ENCODE results near the gene MARS1.

The MARS1 gene

DNA sequence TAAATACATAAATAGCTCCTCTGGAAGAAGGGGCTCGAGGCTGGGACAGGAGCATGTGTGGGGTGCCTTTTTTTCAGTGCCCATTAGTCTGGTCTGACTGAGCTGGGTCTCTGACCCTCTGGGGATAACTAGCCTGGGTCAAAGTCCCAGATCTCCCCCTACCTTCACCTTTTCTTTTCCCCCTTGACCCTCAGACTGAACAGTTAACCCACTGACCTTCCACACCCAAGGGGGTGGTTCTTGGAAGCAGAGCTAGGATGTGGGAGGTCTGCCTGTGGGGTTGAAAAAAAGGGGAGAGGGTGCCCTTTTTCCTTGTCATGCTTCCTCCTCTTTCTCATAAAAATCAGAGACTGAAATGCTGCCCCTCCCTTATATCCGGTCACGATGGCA lies 29.2 kb upstream of the MARS1 start:
- DNase-seq (ENCODE audit: low spot score) = no peak

DNA sequence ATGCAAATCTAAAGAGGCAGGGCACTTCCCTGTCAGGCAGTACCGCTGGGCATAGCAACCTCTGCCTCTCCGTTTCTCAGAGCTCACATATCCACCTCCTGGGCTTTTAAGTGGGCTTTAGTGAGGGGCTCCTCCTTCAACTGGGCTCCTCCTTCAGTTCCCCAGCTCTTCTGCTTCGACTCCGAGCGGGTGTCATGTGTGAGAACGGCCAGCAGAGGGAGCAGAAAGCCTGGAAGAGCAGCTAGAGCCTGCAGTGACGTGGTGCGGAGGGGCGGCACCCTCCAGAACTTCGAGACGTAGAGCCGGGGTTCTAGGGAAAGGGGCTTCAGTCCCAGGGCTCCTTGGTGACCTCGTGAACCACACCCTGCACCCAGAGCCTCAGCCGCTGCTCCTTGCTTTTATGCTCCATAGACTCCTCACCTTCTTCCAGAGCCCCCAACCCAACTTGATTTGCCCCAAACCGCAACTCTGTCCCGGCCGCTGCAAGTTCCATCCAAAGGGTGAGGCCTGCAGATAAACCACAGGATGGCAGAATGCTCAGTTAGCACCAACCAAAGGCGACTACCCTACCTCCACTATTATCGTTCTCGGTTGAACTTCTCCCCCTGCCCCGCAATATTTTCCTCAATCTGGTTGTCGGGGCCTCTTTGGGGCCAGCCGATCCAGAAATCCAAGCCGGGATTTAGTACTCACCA lies 28.7 kb upstream of the MARS1 start:
- peak; percentile 98 for DNase-seq (ENCODE audit: low spot score)

GRCh38 chr12:57459750-57460467 lies 28.0 kb upstream of the MARS1 start, which contains the start of gene GLI1:
Gene GLI1, plus strand, starts transcription at chr12:57459785. Its CDS starts 3,907 bp downstream, at chr12:57463692.
- DNase-seq (ENCODE audit: low spot score) = no peak

DNA sequence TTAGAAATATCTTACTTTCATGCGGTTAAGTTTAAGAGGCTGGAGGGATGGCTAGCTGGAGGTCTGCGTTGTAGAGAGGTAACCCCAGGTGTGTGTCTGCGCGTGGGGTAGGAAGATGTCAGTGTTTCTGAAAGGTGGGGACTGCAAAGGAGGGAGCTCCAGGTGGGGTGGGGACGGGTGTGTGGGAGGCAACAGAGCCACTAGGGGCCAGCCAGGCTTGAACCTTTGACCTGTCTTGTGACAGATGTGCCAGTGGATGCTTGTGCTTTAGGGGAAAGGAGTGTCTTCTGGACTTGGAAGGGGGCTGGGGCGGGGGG lies 27.4 kb upstream of the MARS1 start:
- DNase-seq (ENCODE audit: low spot score) = no peak

GRCh38 chr12:57460841-57461275 lies 27.0 kb upstream of the MARS1 start:
- DNase-seq (ENCODE audit: low spot score) = no peak

DNA sequence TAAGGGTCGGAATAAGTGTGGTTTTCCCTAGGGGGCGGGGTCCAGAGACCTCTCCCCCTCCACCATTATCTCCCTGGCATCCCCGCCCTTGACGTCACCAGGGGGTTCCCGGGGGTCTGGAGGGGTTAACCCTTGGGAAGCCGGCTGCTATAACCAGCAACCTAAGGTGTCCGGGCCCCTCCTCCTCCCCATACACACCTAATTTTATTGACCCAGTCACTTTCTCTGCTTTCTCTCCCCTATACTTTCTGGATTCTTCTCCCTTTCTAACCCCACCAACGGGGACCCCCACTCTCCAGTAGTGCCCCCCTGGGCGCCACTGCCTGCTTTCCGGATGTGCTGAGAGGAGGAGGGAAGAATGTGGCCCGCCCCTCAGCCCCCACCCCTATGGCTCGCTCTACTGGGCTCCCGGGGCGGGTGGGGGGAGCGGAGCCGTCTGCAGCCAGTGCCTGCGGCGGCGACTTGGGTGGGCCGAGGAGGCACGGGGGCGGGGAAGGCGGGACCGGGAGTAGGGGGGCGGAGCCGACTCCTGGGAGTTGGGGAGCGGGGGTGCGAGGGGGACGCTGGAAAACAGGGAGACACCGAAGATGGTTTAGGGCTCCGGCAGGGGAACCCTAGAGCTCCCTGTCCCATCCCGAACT lies 26.5 kb upstream of the MARS1 start:
- peak; percentile 46 for DNase-seq (ENCODE audit: low spot score)

GRCh38 chr12:57461917-57462250 lies 26.0 kb upstream of the MARS1 start:
- DNase-seq (ENCODE audit: low spot score) = peak; percentile 15

DNA sequence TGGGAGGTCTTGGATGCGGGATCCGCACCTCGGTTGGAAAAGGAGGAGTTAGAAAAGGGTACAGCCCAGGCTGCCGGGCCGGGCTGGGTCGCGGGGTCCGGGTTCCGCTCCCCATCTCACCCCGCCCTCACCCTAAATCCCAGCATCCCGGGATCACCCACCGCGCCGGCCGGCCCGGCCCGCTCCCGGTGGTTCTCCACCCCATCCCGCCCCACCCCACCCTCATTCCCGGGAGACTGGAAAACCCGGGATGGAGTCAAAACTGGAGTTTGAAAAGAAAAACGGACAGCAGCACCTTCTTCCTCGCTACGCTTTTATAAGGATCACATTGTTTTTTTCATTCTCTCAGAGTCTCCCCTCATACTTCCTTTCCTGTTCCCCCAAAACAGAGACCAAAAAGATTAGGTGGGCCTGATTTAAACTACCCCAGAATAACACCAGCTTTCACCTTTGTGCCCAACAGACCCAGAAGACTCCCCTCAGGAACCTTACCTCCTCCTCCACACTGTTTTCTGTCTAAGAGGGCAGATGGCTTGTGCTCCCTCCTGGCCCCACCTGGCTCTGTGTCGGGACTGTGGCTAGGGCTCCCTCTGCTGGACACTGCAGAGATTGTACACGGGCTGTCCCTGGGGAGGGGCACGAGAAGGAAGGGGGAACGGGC lies 25.5 kb upstream of the MARS1 start:
- peak; percentile 95 for DNase-seq (ENCODE audit: low spot score)

GRCh38 chr12:57462912-57463253 lies 25.0 kb upstream of the MARS1 start:
- DNase-seq (ENCODE audit: low spot score) = no peak

DNA sequence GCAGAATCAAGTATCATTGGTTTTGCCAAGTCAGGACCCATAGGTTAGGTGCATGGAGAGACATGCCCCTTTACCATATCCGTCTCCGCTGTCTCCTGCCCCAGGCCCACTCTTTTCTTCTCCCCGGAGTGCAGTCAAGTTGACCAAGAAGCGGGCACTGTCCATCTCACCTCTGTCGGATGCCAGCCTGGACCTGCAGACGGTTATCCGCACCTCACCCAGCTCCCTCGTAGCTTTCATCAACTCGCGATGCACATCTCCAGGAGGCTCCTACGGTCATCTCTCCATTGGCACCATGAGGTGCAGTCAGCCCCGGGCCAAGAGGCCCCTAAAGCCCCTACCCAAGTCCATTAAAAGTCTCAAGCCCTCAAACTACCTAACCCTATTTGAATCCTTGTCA lies 23.3 kb upstream of the MARS1 start:
- no peak for DNase-seq (ENCODE audit: low spot score)

DNA sequence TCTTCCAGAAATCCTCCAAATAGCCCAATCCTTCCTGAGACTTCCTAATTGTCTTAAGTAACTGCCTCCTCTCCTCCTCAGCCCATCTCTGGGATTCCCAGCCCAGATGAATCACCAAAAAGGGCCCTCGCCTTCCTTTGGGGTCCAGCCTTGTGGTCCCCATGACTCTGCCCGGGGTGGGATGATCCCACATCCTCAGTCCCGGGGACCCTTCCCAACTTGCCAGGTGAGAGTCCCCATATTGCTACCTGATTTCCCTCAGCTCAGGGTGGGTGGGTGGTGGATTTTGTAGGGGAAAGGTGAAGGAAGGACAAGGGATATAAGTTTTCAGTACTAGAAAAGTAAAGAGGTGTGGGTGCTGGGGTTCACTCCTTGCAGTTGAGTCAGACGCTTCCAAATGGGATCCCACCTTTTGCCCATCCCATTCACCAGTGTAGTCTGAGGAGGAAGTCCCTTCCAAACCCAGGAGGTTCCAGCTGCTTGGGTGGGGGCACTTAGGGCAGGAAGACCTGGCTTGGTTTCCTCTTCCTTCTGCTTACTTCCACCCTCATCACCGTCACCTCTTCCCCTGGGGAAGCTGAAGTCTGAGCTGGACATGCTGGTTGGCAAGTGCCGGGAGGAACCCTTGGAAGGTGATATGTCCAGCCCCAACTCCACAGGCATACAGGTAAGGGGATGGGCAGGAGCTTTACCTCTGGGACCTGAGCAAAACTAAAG lies 22.7 kb upstream of the MARS1 start:
- DNase-seq (ENCODE audit: low spot score) = no peak

DNA sequence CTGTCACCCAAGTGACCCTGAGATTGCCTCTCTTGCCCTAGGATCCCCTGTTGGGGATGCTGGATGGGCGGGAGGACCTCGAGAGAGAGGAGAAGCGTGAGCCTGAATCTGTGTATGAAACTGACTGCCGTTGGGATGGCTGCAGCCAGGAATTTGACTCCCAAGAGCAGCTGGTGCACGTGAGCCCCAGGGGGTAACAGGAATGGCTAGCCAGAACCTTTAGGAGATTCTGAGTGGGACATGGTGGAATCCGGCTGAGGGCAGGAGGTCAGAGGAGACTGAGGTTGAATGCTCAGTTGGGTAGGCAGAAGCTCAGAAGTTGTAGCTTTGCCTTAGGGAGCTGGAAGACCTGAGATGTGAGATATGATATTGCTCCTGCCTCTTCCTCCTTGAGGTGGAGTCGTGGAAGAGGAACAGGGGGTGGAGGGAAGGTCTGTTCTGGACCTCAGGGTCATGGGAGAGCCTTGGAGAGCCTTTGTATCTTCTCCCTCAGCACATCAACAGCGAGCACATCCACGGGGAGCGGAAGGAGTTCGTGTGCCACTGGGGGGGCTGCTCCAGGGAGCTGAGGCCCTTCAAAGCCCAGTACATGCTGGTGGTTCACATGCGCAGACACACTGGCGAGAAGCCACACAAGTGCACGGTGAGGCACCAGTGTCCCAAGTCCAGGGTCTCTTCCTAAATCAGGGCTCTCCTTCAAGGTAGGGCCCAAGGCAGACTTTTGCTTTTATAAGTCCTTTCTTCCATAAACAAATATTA lies 21.9 kb upstream of the MARS1 start:
- DNase-seq (ENCODE audit: low spot score) = no peak

DNA sequence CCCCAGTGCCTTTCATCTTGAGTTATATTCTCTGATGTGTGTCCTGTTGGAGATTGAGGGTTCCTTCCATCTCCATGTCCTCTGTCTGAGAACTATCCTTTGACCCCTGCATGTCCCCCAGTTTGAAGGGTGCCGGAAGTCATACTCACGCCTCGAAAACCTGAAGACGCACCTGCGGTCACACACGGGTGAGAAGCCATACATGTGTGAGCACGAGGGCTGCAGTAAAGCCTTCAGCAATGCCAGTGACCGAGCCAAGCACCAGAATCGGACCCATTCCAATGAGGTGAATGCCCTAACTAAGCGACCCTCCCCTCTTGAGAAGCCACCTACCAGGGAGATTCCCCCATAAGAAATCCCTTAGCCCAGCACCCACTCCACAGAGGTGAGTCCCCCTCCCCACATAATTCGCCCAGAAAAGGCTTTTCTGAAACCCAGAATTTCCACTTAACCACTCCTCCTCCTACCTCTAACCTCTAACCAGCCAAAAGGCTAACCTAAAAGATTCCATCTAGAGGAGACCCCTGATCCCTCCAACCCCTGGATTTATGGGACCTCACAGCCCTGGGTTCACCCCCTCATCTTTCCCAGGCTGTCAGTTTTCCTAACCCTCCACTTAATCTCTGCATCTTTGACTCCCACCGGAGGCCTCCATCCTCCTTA lies 20.5 kb upstream of the MARS1 start:
- DNase-seq (ENCODE audit: low spot score) = no peak

DNA sequence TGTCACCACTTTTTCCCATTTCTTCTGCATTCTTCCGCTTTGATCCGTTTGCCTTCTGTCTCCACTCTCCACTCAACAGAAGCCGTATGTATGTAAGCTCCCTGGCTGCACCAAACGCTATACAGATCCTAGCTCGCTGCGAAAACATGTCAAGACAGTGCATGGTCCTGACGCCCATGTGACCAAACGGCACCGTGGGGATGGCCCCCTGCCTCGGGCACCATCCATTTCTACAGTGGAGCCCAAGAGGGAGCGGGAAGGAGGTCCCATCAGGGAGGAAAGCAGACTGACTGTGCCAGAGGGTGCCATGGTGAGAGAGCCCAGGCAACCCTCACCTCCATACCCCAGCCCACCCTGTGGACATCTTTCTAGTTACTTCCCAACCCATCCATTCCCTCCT lies 20.0 kb upstream of the MARS1 start:
- no peak for DNase-seq (ENCODE audit: low spot score)

- no peak for DNase-seq (ENCODE audit: low spot score)
These were observed 18.3 kb upstream of the MARS1 start for GRCh38 chr12:57469296-57470164.

GRCh38 chr12:57470286-57470969 lies 17.4 kb upstream of the MARS1 start:
- DNase-seq (ENCODE audit: low spot score) = no peak

GRCh38 chr12:57470970-57471656 lies 16.8 kb upstream of the MARS1 start:
- no peak for DNase-seq (ENCODE audit: low spot score)

DNA sequence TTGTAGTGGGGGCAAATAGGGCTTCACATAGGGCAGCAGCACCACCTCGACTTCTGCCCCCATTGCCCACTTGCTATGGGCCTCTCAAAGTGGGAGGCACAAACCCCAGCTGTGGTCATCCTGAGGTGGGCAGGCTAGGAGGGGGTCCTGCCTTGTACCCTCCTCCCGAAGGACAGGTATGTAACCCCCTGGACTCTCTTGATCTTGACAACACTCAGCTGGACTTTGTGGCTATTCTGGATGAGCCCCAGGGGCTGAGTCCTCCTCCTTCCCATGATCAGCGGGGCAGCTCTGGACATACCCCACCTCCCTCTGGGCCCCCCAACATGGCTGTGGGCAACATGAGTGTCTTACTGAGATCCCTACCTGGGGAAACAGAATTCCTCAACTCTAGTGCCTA lies 16.2 kb upstream of the MARS1 start:
- no peak for DNase-seq (ENCODE audit: low spot score)

- no peak for DNase-seq (ENCODE audit: low spot score)
These were observed 15.5 kb upstream of the MARS1 start for GRCh38 chr12:57472391-57472790.
